A549 (cell line): ENCODE measurements around the gene PPP2R2C. TPM values are rescaled to one million over a fixed set of nuclear protein-coding genes. Genes with fewer than 3 reads are reported as not detected.

ENCODE experiments used
- ATAC-seq, 2 experiments: fragments of 200-7000 bp in 1 of 2; fragments of >200 bp in 1 of 2; cut with Nextera tagmentation in 1 of 2; cut with Tn5 transposase in 1 of 2; 3 replicates each; pipeline versions ENCODE4 v1.8.0 to v1.9.1; 2018 to 2020; ENCODE audit warnings: mild to moderate bottlenecking in 1 of 2, moderate library complexity in 1 of 2
- CTCF ChIA-PET: fragments of 300-600 bp; sonication (Branson Sonifier 250); formaldehyde crosslinking; extraction: SDS; loops from one replicate; lab custom pipeline; 2021; ENCODE audit warnings: antibody characterized with exemption, inconsistent platforms; lab: Yijun Ruan, JAX
- POLR2A ChIA-PET: fragments of 350-600 bp; formaldehyde crosslinking; extraction: SDS; loops from one replicate; lab custom pipeline; 2021; ENCODE audit warnings: antibody characterized with exemption, inconsistent platforms; lab: Yijun Ruan, JAX
- DNase-seq, 2 experiments: peaks; one replicate each; pipeline versions ENCODE4 v3.0.0 to v3.0.0-alpha.2; 2011 to 2016; ENCODE audit warnings: low read depth in 1 of 2, low spot score in 1 of 2
- FAIRE-seq: peaks from 2 replicates; lab custom pipeline; 2011; peaks lifted over from hg19 to GRCh38; lab: Jason Lieb, UNC
- H3K27ac ChIP-seq, 2 experiments: fragments of >200 bp; sonication (Bioruptor Twin); formaldehyde crosslinking; 3 replicates each; pipeline ENCODE4 v1.5.1; 2016 to 2017
- H3K4me1 ChIP-seq: fragments of >200 bp; sonication (Bioruptor Twin); formaldehyde crosslinking; 3 replicates; pipeline ENCODE4 v1.6.1; 2016
- H3K4me2 ChIP-seq: fragments of >200 bp; sonication (Bioruptor Twin); formaldehyde crosslinking; 3 replicates; pipeline ENCODE4 v1.6.1; 2016
- H3K4me3 ChIP-seq: fragments of >200 bp; sonication (Bioruptor Twin); formaldehyde crosslinking; 3 replicates; pipeline ENCODE4 v1.5.1; 2016
- H3K9me3 ChIP-seq: fragments of >200 bp; sonication (Bioruptor Twin); formaldehyde crosslinking; 3 replicates; pipeline ENCODE4 v1.6.1; 2016
- EHF ChIP-seq: fragments of 250-450 bp; sonication (Bioruptor Pico); IDR thresholded peaks from 2 replicates; pipeline ENCODE4 v1.5.0; 2020; ENCODE audit warnings: mild to moderate bottlenecking
- EP300 ChIP-seq, 2 experiments: fragments of >200 bp; sonication (Bioruptor Twin); formaldehyde crosslinking; IDR thresholded peaks; 2 replicates in 1 of 2; 3 replicates in 1 of 2; pipeline ENCODE4 v1.6.1; 2016 to 2017
- HDAC2 ChIP-seq: fragments of 200-600 bp; sonication (generic); IDR thresholded peaks from 2 replicates; pipeline ENCODE4 v1.6.1; 2016
- JUNB ChIP-seq: fragments of >200 bp; sonication (Bioruptor Twin); formaldehyde crosslinking; IDR thresholded peaks from 2 replicates; pipeline ENCODE4 v1.6.1; 2016
- KDM1A ChIP-seq: fragments of 200-600 bp; sonication (generic); IDR thresholded peaks from 2 replicates; pipeline ENCODE4 v1.6.1; 2016; ENCODE audit warnings: low read depth, mild to moderate bottlenecking
- MAFK ChIP-seq: fragments of 450-650 bp; IDR thresholded peaks from 2 replicates; pipeline ENCODE4 v1.6.1; 2014; ENCODE audit not compliant: partially characterized antibody
- MAZ ChIP-seq: fragments of 150-350 bp; IDR thresholded peaks from 2 replicates; pipeline ENCODE4 v1.6.1; 2014; ENCODE audit warnings: antibody characterized with exemption, low read depth, low read length, borderline replicate concordance
- NR3C1 ChIP-seq: fragments of >200 bp; sonication (Bioruptor Twin); formaldehyde crosslinking; IDR thresholded peaks from 3 replicates; pipeline ENCODE4 v1.6.1; 2017
- ZNF302 ChIP-seq: fragments of 250-450 bp; sonication (Bioruptor Pico); IDR thresholded peaks from 2 replicates; pipeline ENCODE4 v1.9.0; 2021; ENCODE audit warnings: inconsistent platforms, mild to moderate bottlenecking, moderate library complexity
- WGBS: methylation state at CpG from one replicate; pipeline ENCODE4 v1.1.6; 2017; ENCODE audit errors: missing lambda C conversion rate; 5-methylcytosine and 5-hydroxymethylcytosine counted together
- polyA plus RNA-seq, 4 experiments: library from polyadenylated mRNA; depleted of rRNA in 3 of 4; stranded (reverse); fragments of >200 nt; fragmentation: RNase III in 1 of 4; extraction: RNeasy Plus Mini Kit Qiagen cat#74134 plus additional on column Dnase treatment in 1 of 4; gene quantifications; 2 replicates in 3 of 4; 3 replicates in 1 of 4; pipeline ENCODE4 v1.2.3, GENCODE V29; 2011 to 2017
- TF ChIP-seq, protein P1 (sequence below): fragments of >200 bp; sonication (Bioruptor Twin); formaldehyde crosslinking; IDR thresholded peaks from 3 replicates; pipeline ENCODE4 v1.5.1; 2016
- TF ChIP-seq, protein P2 (sequence below): IDR thresholded peaks from 2 replicates; pipeline ENCODE4 v1.6.1; 2012
- TF ChIP-seq, protein P3 (sequence below): fragments of >200 bp; sonication (Bioruptor Twin); formaldehyde crosslinking; IDR thresholded peaks from 3 replicates; pipeline ENCODE4 v1.6.1; 2016
- TF ChIP-seq, protein P4 (sequence below): fragments of 150-350 bp; IDR thresholded peaks from 2 replicates; pipeline ENCODE4 v1.6.1; 2014; ENCODE audit warnings: low read depth, mild to moderate bottlenecking, low read length

The PPP2R2C gene
- polyA plus RNA-seq, 2 of the 4 experiments (the other 2 are of a cell fraction), result 23.9 to 29.4 TPM

DNA sequence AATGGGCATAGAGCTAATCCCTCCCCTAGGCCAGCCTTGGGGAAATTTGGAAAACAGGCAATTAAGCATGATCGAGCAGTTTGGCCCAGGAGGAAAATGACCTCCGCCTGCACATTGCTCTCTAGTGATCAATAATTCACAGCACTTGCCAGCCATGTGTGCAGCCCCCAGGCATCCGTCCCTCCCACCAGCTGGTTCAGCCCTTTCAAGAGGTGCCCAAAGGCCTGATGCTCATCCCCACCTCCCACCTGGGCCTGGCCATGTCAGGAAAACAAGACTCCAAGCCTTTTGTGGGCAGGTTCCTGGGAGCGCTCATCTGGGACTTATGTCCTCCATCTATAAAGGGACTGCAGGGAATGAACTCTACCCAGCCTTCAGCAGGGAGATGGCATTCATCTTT is 17.5 kb upstream of the PPP2R2C start:
- DNase-seq (no peak), ATAC-seq (no peak), FAIRE-seq (no peak)
- POLR2A ChIA-PET, result no interaction called here
- CTCF ChIA-PET, result no interaction called here
- Histone ChIP-seq H3K27ac (no peak overlapping the region), H3K9me3 (peaks cover 24% of the 10 kb centered on the region), H3K4me2 (no peak overlapping the region), H3K4me3 (no peak overlapping the region), H3K4me1 (no peaks in the 10 kb centered on the region)
- TF ChIP-seq KDM1A (no peak), MAFK (no peak), JUNB (no peak), EHF (CRISPR knock-in tag) (no peak), NR3C1 (no peak), EP300 (IDR thresholded peaks at IDR 0.05) (no peak), MAZ (no peak), ZNF302 (CRISPR knock-in tag) (no peak), HDAC2 (no peak)
- TF ChIP-seq, protein P1, sequence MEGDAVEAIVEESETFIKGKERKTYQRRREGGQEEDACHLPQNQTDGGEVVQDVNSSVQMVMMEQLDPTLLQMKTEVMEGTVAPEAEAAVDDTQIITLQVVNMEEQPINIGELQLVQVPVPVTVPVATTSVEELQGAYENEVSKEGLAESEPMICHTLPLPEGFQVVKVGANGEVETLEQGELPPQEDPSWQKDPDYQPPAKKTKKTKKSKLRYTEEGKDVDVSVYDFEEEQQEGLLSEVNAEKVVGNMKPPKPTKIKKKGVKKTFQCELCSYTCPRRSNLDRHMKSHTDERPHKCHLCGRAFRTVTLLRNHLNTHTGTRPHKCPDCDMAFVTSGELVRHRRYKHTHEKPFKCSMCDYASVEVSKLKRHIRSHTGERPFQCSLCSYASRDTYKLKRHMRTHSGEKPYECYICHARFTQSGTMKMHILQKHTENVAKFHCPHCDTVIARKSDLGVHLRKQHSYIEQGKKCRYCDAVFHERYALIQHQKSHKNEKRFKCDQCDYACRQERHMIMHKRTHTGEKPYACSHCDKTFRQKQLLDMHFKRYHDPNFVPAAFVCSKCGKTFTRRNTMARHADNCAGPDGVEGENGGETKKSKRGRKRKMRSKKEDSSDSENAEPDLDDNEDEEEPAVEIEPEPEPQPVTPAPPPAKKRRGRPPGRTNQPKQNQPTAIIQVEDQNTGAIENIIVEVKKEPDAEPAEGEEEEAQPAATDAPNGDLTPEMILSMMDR, result no peak
- TF ChIP-seq, protein P2, sequence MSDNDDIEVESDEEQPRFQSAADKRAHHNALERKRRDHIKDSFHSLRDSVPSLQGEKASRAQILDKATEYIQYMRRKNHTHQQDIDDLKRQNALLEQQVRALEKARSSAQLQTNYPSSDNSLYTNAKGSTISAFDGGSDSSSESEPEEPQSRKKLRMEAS, result no peak
- WGBS, result 72% methylated on average over 3 of the region's 4 CpGs

DNA sequence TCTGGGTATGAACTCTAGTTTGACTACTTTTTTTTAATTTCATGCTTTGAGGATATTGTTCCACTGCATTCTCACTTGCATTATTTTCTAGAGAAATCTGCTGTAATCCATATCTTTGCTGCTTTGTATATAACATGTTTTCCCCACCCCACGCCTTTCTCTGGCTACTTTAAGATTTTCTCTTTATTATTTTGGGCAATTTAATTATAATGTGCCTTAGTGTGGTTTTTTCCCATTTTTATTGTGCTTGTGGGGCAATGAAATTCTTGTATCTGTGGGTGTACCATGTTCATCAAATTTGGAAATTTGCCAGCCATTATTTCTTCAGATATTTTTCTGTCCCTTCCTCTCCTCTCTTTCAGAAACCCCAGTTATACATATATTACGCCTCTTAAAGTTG is 15.1 kb upstream of the PPP2R2C start:
- H3K4me3 ChIP-seq, result no peak overlapping the region
- 0% methylated on average over 2 of the region's 2 CpGs for WGBS
- H3K9me3 ChIP-seq, result peaks cover 24% of the 10 kb centered on the region
- no peak overlapping the region for H3K27ac ChIP-seq
- POLR2A ChIA-PET, result no interaction called here
- ATAC-seq, result no peak
- FAIRE-seq, result no peak
- H3K4me2 ChIP-seq, result no peak overlapping the region
- TF ChIP-seq, protein P3, sequence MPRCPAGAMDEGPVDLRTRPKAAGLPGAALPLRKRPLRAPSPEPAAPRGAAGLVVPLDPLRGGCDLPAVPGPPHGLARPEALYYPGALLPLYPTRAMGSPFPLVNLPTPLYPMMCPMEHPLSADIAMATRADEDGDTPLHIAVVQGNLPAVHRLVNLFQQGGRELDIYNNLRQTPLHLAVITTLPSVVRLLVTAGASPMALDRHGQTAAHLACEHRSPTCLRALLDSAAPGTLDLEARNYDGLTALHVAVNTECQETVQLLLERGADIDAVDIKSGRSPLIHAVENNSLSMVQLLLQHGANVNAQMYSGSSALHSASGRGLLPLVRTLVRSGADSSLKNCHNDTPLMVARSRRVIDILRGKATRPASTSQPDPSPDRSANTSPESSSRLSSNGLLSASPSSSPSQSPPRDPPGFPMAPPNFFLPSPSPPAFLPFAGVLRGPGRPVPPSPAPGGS, result no peak
- TF ChIP-seq, protein P1, result no peak
- TF ChIP-seq MAFK, result no peak
- TF ChIP-seq, all 56 proteins: peak for 0
- no peak for DNase-seq
- H3K4me1 ChIP-seq, result no peaks in the 10 kb centered on the region
- CTCF ChIA-PET, result interaction anchor here (0.5 kb wide), 1 partner anchor 1133 kb away, joined by 3 read pairs; no protein-coding TSS in a partner anchor

DNA sequence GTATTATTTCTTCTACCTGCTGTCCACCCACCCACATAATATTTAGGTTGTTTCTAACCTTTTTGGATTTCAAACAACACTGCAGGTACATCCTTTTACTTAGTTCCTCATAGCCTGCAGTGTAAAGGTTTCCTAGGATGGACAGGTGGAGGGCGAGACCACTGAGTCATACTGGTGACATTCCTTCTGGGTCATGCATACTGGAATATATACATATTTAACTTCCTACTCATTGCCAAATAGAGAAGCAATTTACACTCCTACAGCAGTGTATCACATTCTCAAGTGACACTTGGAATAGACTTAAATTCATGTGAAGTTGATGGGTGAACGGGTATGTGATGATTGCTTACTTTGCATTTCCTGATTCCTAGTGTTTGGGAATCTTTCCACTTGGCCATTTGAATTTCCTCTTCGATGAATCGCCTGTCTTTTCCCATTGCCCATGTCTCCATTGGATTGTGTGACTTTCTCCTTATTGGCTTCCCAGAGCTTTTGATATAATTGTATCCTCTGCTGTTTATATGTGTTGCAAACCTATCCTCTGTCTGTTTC is 8.2 kb upstream of the PPP2R2C start:
- H3K4me3 ChIP-seq, result no peak overlapping the region
- FAIRE-seq, result no peak
- H3K27ac ChIP-seq, result no peak overlapping the region
- H3K4me2 ChIP-seq, result no peak overlapping the region
- no peaks in the 10 kb centered on the region; the same call in 2 of the 3 replicates for H3K4me1 ChIP-seq
- CTCF ChIA-PET, result no interaction called here
- POLR2A ChIA-PET, result no interaction called here
- DNase-seq, result no peak
- H3K9me3 ChIP-seq, result peaks cover 4% of the 10 kb centered on the region; the same call in 1 of the 3 replicates
- no peak for ATAC-seq
- TF ChIP-seq, protein P4, sequence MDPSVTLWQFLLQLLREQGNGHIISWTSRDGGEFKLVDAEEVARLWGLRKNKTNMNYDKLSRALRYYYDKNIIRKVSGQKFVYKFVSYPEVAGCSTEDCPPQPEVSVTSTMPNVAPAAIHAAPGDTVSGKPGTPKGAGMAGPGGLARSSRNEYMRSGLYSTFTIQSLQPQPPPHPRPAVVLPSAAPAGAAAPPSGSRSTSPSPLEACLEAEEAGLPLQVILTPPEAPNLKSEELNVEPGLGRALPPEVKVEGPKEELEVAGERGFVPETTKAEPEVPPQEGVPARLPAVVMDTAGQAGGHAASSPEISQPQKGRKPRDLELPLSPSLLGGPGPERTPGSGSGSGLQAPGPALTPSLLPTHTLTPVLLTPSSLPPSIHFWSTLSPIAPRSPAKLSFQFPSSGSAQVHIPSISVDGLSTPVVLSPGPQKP, result no peak
- peak; percentile 53 for TF ChIP-seq MAFK
- 27% methylated on average over 4 of the region's 4 CpGs for WGBS
